RWPE1 (cell line): ENCODE data around the gene PHF24.
A peak's percentile ranks its signal among the peaks of the same experiment; 100 is the strongest.

Experiments
- CTCF ChIA-PET: fragments of 350-600 bp; sonication (Branson Sonifier 250); formaldehyde crosslinking; extraction: SDS; loops from one replicate; lab custom pipeline; 2021; lab: Yijun Ruan, JAX
- POLR2A ChIA-PET: fragments of 400-600 bp; formaldehyde crosslinking; extraction: SDS; loops from one replicate; lab custom pipeline; 2020; ENCODE audit warnings: antibody characterized with exemption; ENCODE audit not compliant: low non-redundant PET; lab: Yijun Ruan, JAX
- DNase-seq: peaks from one replicate; pipeline ENCODE4 v3.0.0; 2012; ENCODE audit warnings: low spot score
- H3K27ac ChIP-seq: fragments of 450-650 bp; 2 replicates; pipeline ENCODE4 v1.5.1; 2017
- CTCF ChIP-seq: fragments of 450-650 bp; conservative IDR thresholded peaks from 2 replicates; pipeline ENCODE4 v1.5.1; 2017; ENCODE audit warnings: low read depth, mild to moderate bottlenecking

PHF24 gene

GRCh38 chr9:34994900-34995669 is 37.0 kb downstream of the PHF24 start:
- no peak for DNase-seq
- peak overlapping the region; percentile 94 for H3K27ac ChIP-seq
- ChIA-PET CTCF (interaction anchor here (0.6 to 2.6 kb wide), 15 partner anchors 10 to 1099 kb away, joined by 3 to 37 read pairs (median 3); no protein-coding TSS in a partner anchor), POLR2A (interaction anchor here (0.6 kb wide), 1 partner anchor 120 kb away, joined by 3 read pairs; no protein-coding TSS in a partner anchor)
- TF ChIP-seq CTCF = no peak

GRCh38 chr9:34995670-34996060 is 37.6 kb downstream of the PHF24 start:
- H3K27ac ChIP-seq = peak overlapping the region; percentile 94
- POLR2A ChIA-PET = no interaction called here
- no peak for DNase-seq
- no peak for TF ChIP-seq CTCF
- CTCF ChIA-PET = interaction anchor here (2.6 kb wide), 1 partner anchor 97 kb away, joined by 37 read pairs; no protein-coding TSS in a partner anchor

- no peak for DNase-seq
- ChIA-PET CTCF (interaction anchor here (1.9 kb wide), 1 partner anchor 55 kb away, joined by 5 read pairs; no protein-coding TSS in a partner anchor), POLR2A (no interaction called here)
- TF ChIP-seq CTCF = no peak
- H3K27ac ChIP-seq = peak overlapping the region; percentile 94
Observed at GRCh38 chr9:34996181-34996904, 38.3 kb downstream of the PHF24 start.

- TF ChIP-seq CTCF = no peak
- ChIA-PET POLR2A (no interaction called here), CTCF (interaction anchor here (0.6 to 1.9 kb wide), 2 partner anchors 55 to 1522 kb away, joined by 3 to 5 read pairs; no protein-coding TSS in a partner anchor)
- DNase-seq = no peak
- peak overlapping the region; percentile 94 for H3K27ac ChIP-seq
Observed at GRCh38 chr9:34996905-34997279, 38.8 kb downstream of the PHF24 start.

- DNase-seq = no peak
- CTCF ChIA-PET = interaction anchor here (0.6 to 1.9 kb wide), 3 partner anchors 28 to 1521 kb away, joined by 3 to 5 read pairs (median 3); no protein-coding TSS in a partner anchor
- H3K27ac ChIP-seq = peak overlapping the region; percentile 94
- TF ChIP-seq CTCF = no peak
- POLR2A ChIA-PET = interaction anchor here (0.6 kb wide), 1 partner anchor 69 kb away, joined by 4 read pairs; no protein-coding TSS in a partner anchor
Observed at GRCh38 chr9:34997379-34997781, 39.3 kb downstream of the PHF24 start.

GRCh38 chr9:34998266-34998665 is 40.2 kb downstream of the PHF24 start:
- ChIA-PET CTCF (interaction anchor here (0.6 to 1.9 kb wide), 3 partner anchors 53 to 357 kb away, joined by 3 to 5 read pairs (median 5); no protein-coding TSS in a partner anchor), POLR2A (interaction anchor here (0.6 kb wide), 1 partner anchor 68 kb away, joined by 4 read pairs; no protein-coding TSS in a partner anchor)
- no peak for DNase-seq
- no peak for TF ChIP-seq CTCF
- peak overlapping the region; percentile 94 for H3K27ac ChIP-seq
